NCI-H2196 treated with DMSO at 0.1 percent for 48 hours (cell line): Measurements from ENCODE around the gene MCM9.
A peak's percentile ranks its signal among the peaks of the same experiment; 100 is the strongest.
"Not testable (repeated sequence)": the region's sequence is repeated elsewhere in the genome, so short reads cannot be mapped to it uniquely, and the experiment has no call there.

Experiments
- DNase-seq: peaks from one replicate; lab custom pipeline; 2025; ENCODE audit not compliant: unreplicated experiment; lab: John Stamatoyannopoulos, UW

Gene MCM9

GRCh38 chr6:118893807-118894424 lies 41.0 kb downstream of the MCM9 start, which contains the start of gene ASF1A:
Gene ASF1A, plus strand, starts transcription at chr6:118894152. Its CDS starts 262 bp downstream, at chr6:118894414.
- peak; percentile 89 for DNase-seq

DNA sequence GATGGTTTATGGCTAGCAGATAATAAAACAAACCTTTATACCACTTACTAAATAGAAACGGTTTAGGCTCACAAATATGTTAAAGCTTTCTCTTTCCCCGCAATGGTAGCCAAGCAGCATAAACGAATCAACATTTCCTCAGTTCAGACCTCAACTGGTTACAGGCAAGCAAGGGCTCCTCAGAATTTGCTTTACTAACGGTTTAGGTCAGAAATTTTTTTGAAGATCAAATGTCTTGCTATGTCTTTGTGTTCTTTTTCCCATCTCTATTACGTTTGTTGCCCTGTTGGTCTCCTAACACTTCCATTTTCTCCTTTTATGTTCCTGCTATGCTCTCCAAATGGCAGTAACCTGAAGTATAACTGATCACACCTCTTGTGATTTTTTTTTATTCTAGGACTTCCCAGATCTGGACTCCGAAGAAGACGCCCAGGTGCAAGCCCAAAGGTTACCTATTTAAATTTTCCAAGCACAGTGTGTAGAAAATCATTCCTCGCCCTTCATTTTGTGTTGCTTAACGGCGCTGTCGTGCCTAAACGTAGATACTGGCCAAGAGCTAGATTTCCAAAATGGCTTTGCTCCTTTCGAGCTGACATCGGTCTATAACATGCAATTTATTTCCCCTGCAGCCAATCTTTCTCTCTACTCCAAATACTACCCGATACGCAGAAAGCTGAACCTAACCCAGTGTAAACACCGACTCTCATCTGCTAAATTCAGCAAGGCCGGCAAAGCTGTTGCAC lies 41.7 kb downstream of the MCM9 start:
- peak; percentile 35 for DNase-seq

GRCh38 chr6:118892355-118892991 lies 42.5 kb downstream of the MCM9 start:
- DNase-seq: no peak

- DNase-seq: no peak
These were observed 43.8 kb downstream of the MCM9 start for GRCh38 chr6:118890997-118891790.

GRCh38 chr6:118889163-118889562 lies 45.8 kb downstream of the MCM9 start:
- no peak for DNase-seq

GRCh38 chr6:118886641-118887040 lies 48.3 kb downstream of the MCM9 start:
- no peak for DNase-seq

DNA sequence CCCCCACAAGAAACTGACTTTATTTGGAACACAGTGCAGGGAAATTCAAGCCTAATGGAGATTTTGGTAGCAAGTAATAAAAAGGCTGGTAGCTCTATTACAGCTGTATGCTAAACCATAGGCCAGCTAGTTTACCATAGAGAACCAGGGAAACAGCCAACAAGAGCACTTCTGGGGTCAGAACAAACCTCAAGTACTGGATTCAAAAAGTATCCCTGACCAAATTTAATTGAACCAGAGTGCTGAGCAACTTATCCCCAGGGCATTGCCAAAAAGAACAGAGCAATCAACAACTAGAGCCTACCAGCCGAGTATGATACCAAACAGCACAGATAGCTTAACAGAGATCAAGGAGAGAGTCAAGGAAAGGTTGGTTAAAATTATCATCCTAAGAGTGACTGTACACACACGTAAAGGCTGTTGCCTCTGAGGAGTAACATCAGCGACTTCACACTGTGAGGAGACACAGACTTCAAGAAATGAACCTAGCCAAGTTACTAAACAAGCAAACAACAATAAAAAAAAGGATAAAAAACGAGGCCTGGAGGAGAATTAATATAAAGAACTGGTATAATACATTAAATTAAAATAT lies 52.5 kb downstream of the MCM9 start:
- no peak for DNase-seq

- DNase-seq: no peak
These were observed 53.3 kb downstream of the MCM9 start for GRCh38 chr6:118881440-118882313.

- no peak for DNase-seq
These were observed 57.2 kb downstream of the MCM9 start for GRCh38 chr6:118877806-118878205.

DNA sequence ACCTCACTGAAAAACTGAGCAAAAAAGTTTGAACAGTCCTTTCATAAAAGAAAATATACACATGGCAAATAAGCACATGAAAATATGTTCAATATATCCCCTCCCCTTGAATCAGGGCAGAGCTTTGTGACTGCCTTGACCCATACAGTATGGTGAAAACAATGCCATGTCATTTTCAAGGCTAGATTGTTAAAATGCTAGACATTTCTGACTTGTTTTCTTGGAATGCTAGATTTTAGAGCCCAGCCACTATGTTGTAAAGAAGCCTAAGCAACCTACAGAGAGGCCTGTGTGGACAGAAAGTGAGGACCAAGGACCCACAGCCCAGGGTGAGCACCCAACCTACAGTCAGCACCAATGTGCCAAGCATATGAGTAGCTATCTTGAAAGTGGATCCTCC lies 58.1 kb downstream of the MCM9 start:
- DNase-seq: no peak

DNA sequence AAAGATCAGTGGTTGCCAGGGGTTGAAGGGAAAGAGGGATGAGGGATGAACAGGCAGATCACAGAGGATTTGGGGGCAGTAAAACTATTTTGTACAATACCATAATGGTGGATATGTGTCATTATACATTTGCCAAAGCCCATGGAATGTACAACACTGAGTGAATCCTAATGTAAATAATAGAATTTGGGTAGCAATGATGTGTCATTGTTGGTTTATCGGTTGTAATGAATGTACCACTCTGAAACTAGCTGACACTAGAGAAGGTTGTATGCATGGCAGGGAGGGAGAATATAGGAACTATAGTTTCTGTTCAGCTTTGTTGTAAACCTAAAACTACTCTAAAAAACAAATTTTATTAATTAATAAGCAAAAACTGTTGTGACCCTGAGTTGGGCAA lies 58.8 kb downstream of the MCM9 start:
- no peak for DNase-seq

DNA sequence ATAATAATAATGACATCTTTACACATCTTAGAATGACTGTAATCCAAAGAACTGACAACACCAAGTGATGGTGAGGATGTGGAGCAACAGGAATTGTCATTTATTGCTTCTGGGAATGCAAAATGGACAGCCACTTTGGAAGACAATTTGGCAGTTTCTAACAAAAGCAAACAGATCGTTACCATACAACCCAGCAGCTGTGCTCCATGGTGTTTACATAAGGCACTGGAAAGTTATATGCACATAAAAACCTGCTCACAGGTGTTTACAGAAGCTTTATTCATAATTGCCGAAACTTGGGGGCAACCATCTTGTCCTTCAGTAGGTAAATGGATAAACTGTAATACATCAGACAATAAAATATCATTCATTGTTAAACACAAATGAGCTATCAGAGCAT lies 59.3 kb downstream of the MCM9 start:
- DNase-seq: peak; percentile 24

DNA sequence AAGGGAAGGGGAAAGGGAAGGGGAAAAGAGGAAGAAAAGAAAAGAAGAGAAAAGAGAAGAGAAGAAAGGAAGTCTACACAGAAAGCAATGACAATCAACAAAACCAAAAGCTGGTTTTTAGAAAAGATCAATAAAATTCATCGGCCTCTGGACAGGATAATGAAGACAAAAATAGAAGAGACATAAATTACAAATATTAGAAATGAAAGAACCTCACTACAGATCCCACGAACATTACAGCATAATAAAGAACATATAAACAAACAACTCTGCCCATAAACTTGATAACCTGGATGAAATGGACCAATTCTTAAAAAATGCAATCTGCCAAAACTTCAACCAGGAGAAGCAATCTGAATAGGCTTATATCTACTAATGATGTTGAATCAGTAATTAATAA lies 61.7 kb downstream of the MCM9 start:
- DNase-seq: no peak

GRCh38 chr6:118872726-118873125 lies 62.2 kb downstream of the MCM9 start:
- DNase-seq: no peak

DNA sequence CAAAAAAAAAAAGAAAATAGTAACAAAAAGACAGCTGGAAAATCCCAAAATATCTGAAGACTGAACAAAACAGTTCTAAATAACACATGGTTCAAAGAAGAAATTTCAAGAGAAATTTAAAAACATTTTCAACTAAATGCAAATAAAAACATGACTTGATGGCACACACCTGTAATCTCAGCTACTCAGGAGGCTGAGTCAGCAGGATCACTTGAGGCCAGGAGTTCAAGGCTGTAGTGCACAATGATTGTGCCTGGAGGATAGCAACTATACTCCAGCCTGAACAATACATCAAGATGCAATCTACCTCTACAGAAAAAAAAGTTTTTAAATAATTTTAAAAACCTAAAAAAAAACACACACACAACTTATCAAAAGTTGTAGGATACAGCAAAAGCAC lies 62.6 kb downstream of the MCM9 start:
- no peak for DNase-seq

DNA sequence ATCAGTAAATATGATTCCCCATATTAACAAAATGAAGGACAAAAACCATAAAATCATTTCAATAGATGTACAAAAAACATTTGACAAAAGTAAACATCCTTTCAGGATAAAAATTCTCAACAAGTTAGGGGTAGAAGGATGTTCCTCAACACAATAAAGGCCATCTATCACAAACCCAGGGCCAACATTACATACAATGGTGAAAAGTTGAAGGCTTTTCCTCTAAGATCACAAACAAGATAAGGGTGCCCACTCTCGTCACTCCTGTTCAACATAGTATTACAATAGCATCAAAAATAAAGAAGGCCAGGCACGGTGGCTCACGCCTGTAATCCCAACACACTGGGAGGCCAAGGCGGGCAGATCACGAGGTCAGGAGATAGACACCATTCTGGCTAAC lies 63.6 kb downstream of the MCM9 start:
- DNase-seq: no peak

DNA sequence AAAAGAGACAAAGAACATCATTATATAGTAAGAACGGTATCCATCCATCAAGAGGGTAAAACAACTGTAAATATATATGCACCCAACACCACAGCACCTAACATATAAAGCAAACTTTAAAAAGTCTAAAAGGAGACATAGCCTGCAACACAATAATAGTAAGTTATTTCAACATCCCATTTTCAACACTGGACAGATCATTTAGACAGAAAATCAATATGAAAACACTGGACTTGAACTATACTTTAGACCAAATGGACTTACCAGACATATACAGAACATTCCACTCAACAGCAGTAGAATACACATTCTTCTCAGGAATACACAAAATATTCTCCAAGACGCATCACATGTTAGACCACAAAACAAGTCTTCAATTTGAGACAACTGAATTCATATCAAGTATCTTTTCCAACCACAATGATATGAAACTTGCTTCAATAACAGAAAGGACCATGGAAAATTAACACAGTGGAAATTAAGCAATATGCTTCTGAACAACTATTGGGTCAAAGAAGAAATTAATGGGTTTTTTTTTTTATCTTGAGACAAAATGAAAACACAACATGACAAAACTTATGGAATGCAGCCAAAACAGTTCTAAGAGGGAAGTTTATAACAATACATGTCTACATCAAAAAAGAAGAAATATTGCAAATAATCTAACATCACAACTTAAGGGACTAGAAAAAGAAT lies 64.9 kb downstream of the MCM9 start:
- no peak for DNase-seq

GRCh38 chr6:118869350-118869749 lies 65.6 kb downstream of the MCM9 start:
- no peak for DNase-seq

- DNase-seq: not testable (repeated sequence)
These were observed 66.1 kb downstream of the MCM9 start for GRCh38 chr6:118868901-118869300.

- no peak for DNase-seq
These were observed 67.8 kb downstream of the MCM9 start for GRCh38 chr6:118867181-118867580.
